Neural cell (in vitro differentiated cells): ENCODE data around the gene TNIP2. TPM values are rescaled to one million over a fixed set of nuclear protein-coding genes. Genes with fewer than 3 reads are reported as not detected.

Source experiments
- H2AFZ ChIP-seq: fragments of 200-600, 300-800 bp; sonication (generic), shearing (Covaris generic); 2 replicates; pipeline ENCODE4 v1.6.0; 2014; ENCODE audit warnings: low read depth, mild to moderate bottlenecking, antibody characterized with exemption, low read length, moderate library complexity
- H3F3A ChIP-seq: fragments of 200-600 bp; shearing (Covaris generic); 2 replicates; pipeline ENCODE4 v1.6.1; 2016; ENCODE audit warnings: mild to moderate bottlenecking, moderate library complexity, mixed read lengths, antibody characterized with exemption, low read length; ENCODE audit not compliant: insufficient read depth, poor library complexity, severe bottlenecking
- H3K27ac ChIP-seq: fragments of 200-600, 300-800 bp; sonication (generic), shearing (Covaris generic); 2 replicates; pipeline ENCODE4 v1.5.1; 2014; ENCODE audit warnings: mild to moderate bottlenecking, low read length, moderate library complexity
- H3K27me3 ChIP-seq: fragments of 300-800, 200-600 bp; sonication (generic), shearing (Covaris generic); 2 replicates; pipeline ENCODE4 v1.6.0; 2014; ENCODE audit warnings: mild to moderate bottlenecking, low read depth, low read length, moderate library complexity; ENCODE audit not compliant: insufficient read depth
- H3K36me3 ChIP-seq: fragments of 300-800, 200-600 bp; sonication (generic), shearing (Covaris generic); 2 replicates; pipeline ENCODE4 v1.5.1; 2014; ENCODE audit warnings: mild to moderate bottlenecking, antibody characterized with exemption, low read length, moderate library complexity; ENCODE audit not compliant: insufficient read depth
- H3K4me2 ChIP-seq: fragments of 300-800, 200-600 bp; sonication (generic), shearing (Covaris generic); 2 replicates; pipeline ENCODE4 v1.6.0; 2014; ENCODE audit warnings: mild to moderate bottlenecking, low read length
- H3K4me3 ChIP-seq: fragments of 300-800, 200-600 bp; sonication (generic), shearing (Covaris generic); 2 replicates; pipeline ENCODE4 v1.5.1; 2014; ENCODE audit warnings: mild to moderate bottlenecking, low read length, moderate library complexity
- H3K79me2 ChIP-seq: fragments of 200-600 bp; shearing (Covaris generic); replicated peaks from 2 replicates; pipeline ENCODE4 v1.6.0; 2014; ENCODE audit warnings: mild to moderate bottlenecking, low read length, moderate library complexity; ENCODE audit not compliant: insufficient read depth
- H3K9ac ChIP-seq: fragments of 300-800, 200-600 bp; sonication (generic), shearing (Covaris generic); 2 replicates; pipeline ENCODE4 v1.6.1; 2016; ENCODE audit warnings: mild to moderate bottlenecking, low read length, mixed read lengths
- H3K9me2 ChIP-seq: fragments of 200-600 bp; shearing (Covaris generic); 2 replicates; pipeline ENCODE4 v1.6.1; 2016; ENCODE audit warnings: mild to moderate bottlenecking, low read length, mixed read lengths; ENCODE audit not compliant: insufficient read depth
- H3K9me3 ChIP-seq: fragments of 200-600, 300-800 bp; sonication (generic), shearing (Covaris generic); 2 replicates; pipeline ENCODE4 v1.6.1; 2016; ENCODE audit warnings: mild to moderate bottlenecking, mixed run types, low read length, moderate library complexity, mixed read lengths
- H4K20me1 ChIP-seq: fragments of 200-600 bp; shearing (Covaris generic); 2 replicates; pipeline ENCODE4 v1.6.1; 2016; ENCODE audit warnings: mild to moderate bottlenecking, mixed run types; ENCODE audit not compliant: insufficient read depth
- EP300 ChIP-seq: fragments of 450-650 bp; conservative IDR thresholded peaks from 2 replicates; pipeline ENCODE4 v1.6.1; 2014; ENCODE audit warnings: antibody characterized with exemption, mild to moderate bottlenecking, moderate library complexity; ENCODE audit not compliant: poor library complexity, severe bottlenecking
- POLR2AphosphoS5 ChIP-seq: IDR thresholded peaks from 2 replicates; pipeline ENCODE4 v1.6.1; 2012
- RAD21 ChIP-seq: fragments of 450-650 bp; conservative IDR thresholded peaks from 2 replicates; pipeline ENCODE4 v1.6.1; 2014; ENCODE audit warnings: antibody characterized with exemption, mild to moderate bottlenecking, moderate library complexity
- SMC3 ChIP-seq: fragments of 450-650 bp; conservative IDR thresholded peaks from 2 replicates; pipeline ENCODE4 v1.6.1; 2014; ENCODE audit warnings: antibody characterized with exemption, mild to moderate bottlenecking, moderate library complexity; ENCODE audit not compliant: poor library complexity
- TAF1 ChIP-seq: IDR thresholded peaks from 2 replicates; pipeline ENCODE4 v1.6.1; 2012; ENCODE audit warnings: low read depth
- polyA plus RNA-seq: library from polyadenylated mRNA; depleted of rRNA; stranded (reverse); fragments of >200 nt; gene quantifications from 2 replicates; pipeline ENCODE4 v1.2.3, GENCODE V29; 2014
- TF ChIP-seq, protein P1 (sequence below): fragments of 450-650 bp; IDR thresholded peaks from 2 replicates; pipeline ENCODE4 v1.5.1; 2014; ENCODE audit warnings: antibody characterized with exemption, mild to moderate bottlenecking, moderate library complexity; ENCODE audit not compliant: poor library complexity, severe bottlenecking
- TF ChIP-seq, protein P2 (sequence below): IDR thresholded peaks from 2 replicates; pipeline ENCODE4 v1.6.1; 2012; ENCODE audit warnings: borderline replicate concordance

The TNIP2 gene
- polyA plus RNA-seq, 1 donor from 2014 or later: 13.0 TPM

DNA sequence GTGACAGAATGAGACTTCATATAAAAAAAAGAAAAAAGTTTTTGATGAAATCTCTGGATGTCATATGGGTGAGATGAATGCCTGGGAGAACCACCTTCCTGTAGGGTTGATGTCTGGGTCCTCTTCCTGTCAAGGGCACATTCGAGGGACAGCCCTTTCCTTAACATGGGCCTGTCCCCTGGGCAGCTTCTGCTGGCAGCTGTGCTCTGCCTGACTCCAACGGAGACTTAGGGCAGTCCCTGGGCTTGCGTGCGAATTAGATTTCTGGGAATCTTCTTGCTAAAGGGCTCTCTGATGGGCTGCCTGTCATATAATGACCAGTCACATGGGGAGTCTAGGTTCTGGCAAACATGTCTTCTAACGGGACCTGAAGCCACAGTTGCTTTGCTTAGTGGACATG, 40.7 kb downstream of the TNIP2 start:
- Histone ChIP-seq H3K9me3 (no peaks in the 10 kb centered on the region), H3K4me2 (no peak overlapping the region), H3F3A (no peaks in the 10 kb centered on the region), H3K9ac (no peak overlapping the region), H3K79me2 (no peaks in the 10 kb centered on the region), H3K9me2 (no peaks in the 10 kb centered on the region), H2AFZ (no peak overlapping the region), H3K4me3 (no peak overlapping the region), H3K27me3 (no peaks in the 10 kb centered on the region), H4K20me1 (no peaks in the 10 kb centered on the region), H3K36me3 (no peaks in the 10 kb centered on the region), H3K27ac (no peak overlapping the region)
- TF ChIP-seq, protein P1, sequence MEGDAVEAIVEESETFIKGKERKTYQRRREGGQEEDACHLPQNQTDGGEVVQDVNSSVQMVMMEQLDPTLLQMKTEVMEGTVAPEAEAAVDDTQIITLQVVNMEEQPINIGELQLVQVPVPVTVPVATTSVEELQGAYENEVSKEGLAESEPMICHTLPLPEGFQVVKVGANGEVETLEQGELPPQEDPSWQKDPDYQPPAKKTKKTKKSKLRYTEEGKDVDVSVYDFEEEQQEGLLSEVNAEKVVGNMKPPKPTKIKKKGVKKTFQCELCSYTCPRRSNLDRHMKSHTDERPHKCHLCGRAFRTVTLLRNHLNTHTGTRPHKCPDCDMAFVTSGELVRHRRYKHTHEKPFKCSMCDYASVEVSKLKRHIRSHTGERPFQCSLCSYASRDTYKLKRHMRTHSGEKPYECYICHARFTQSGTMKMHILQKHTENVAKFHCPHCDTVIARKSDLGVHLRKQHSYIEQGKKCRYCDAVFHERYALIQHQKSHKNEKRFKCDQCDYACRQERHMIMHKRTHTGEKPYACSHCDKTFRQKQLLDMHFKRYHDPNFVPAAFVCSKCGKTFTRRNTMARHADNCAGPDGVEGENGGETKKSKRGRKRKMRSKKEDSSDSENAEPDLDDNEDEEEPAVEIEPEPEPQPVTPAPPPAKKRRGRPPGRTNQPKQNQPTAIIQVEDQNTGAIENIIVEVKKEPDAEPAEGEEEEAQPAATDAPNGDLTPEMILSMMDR: no peak

GRCh38 chr4:2714918-2715317, 41.2 kb downstream of the TNIP2 start:
- TF ChIP-seq, protein P2, sequence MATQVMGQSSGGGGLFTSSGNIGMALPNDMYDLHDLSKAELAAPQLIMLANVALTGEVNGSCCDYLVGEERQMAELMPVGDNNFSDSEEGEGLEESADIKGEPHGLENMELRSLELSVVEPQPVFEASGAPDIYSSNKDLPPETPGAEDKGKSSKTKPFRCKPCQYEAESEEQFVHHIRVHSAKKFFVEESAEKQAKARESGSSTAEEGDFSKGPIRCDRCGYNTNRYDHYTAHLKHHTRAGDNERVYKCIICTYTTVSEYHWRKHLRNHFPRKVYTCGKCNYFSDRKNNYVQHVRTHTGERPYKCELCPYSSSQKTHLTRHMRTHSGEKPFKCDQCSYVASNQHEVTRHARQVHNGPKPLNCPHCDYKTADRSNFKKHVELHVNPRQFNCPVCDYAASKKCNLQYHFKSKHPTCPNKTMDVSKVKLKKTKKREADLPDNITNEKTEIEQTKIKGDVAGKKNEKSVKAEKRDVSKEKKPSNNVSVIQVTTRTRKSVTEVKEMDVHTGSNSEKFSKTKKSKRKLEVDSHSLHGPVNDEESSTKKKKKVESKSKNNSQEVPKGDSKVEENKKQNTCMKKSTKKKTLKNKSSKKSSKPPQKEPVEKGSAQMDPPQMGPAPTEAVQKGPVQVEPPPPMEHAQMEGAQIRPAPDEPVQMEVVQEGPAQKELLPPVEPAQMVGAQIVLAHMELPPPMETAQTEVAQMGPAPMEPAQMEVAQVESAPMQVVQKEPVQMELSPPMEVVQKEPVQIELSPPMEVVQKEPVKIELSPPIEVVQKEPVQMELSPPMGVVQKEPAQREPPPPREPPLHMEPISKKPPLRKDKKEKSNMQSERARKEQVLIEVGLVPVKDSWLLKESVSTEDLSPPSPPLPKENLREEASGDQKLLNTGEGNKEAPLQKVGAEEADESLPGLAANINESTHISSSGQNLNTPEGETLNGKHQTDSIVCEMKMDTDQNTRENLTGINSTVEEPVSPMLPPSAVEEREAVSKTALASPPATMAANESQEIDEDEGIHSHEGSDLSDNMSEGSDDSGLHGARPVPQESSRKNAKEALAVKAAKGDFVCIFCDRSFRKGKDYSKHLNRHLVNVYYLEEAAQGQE: no peak
- no peak for TF ChIP-seq POLR2AphosphoS5
- TF ChIP-seq RAD21: no peak
- TF ChIP-seq TAF1: no peak
- no peak for TF ChIP-seq EP300
- Histone ChIP-seq H3K27ac (no peak overlapping the region), H3K36me3 (no peaks in the 10 kb centered on the region)

GRCh38 chr4:2714061-2714770, 41.9 kb downstream of the TNIP2 start:
- Histone ChIP-seq H2AFZ (no peak overlapping the region), H3K9me2 (no peaks in the 10 kb centered on the region), H3F3A (no peaks in the 10 kb centered on the region), H3K4me3 (no peak overlapping the region), H3K4me2 (no peak overlapping the region), H3K36me3 (no peaks in the 10 kb centered on the region), H3K79me2 (no peaks in the 10 kb centered on the region), H3K9me3 (no peaks in the 10 kb centered on the region), H3K27ac (no peak overlapping the region), H3K9ac (no peak overlapping the region), H3K27me3 (no peaks in the 10 kb centered on the region), H4K20me1 (no peaks in the 10 kb centered on the region)
- TF ChIP-seq, protein P2: no peak
- TF ChIP-seq RAD21 (no peak), POLR2AphosphoS5 (no peak), TAF1 (no peak), SMC3 (no peak)

More at GRCh38 chr4:2714918-2715317, 41.2 kb downstream of the TNIP2 start:
- no peak overlapping the region for H3K4me3 ChIP-seq
- no peak overlapping the region for H3K4me2 ChIP-seq
- H3K79me2 ChIP-seq: no peaks in the 10 kb centered on the region
- H3K9ac ChIP-seq: no peak overlapping the region
- no peak overlapping the region for H2AFZ ChIP-seq
- no peaks in the 10 kb centered on the region for H3K27me3 ChIP-seq
- no peaks in the 10 kb centered on the region for H3K9me3 ChIP-seq
- H3K9me2 ChIP-seq: no peaks in the 10 kb centered on the region
- no peaks in the 10 kb centered on the region for H3F3A ChIP-seq
- no peaks in the 10 kb centered on the region for H4K20me1 ChIP-seq
